ENCODE measurements around the gene TM9SF4.
A peak's percentile ranks its signal among the peaks of the same experiment; 100 is the strongest.
"Not testable (repeated sequence)": the region's sequence is repeated elsewhere in the genome, so short reads cannot be mapped to it uniquely, and the experiment has no call there.

Gene TM9SF4

GRCh38 chr20:32114305-32114960, 4.9 kb downstream of the TM9SF4 start:
- peak; percentile 2 for DNase-seq (ENCODE audit: low read depth)
- TF ChIP-seq, protein P1, sequence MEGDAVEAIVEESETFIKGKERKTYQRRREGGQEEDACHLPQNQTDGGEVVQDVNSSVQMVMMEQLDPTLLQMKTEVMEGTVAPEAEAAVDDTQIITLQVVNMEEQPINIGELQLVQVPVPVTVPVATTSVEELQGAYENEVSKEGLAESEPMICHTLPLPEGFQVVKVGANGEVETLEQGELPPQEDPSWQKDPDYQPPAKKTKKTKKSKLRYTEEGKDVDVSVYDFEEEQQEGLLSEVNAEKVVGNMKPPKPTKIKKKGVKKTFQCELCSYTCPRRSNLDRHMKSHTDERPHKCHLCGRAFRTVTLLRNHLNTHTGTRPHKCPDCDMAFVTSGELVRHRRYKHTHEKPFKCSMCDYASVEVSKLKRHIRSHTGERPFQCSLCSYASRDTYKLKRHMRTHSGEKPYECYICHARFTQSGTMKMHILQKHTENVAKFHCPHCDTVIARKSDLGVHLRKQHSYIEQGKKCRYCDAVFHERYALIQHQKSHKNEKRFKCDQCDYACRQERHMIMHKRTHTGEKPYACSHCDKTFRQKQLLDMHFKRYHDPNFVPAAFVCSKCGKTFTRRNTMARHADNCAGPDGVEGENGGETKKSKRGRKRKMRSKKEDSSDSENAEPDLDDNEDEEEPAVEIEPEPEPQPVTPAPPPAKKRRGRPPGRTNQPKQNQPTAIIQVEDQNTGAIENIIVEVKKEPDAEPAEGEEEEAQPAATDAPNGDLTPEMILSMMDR (IDR thresholded peaks at IDR 0.05; ENCODE audit: low read depth, low read length, missing control alignments) = no peak
- no peak overlapping the region for H3K4me3 ChIP-seq (ENCODE audit: low read depth, low read length)
- in situ Hi-C loops (cut with HindIII; ENCODE audit: low sequenced_read_pairs) = no loop called here

DNA sequence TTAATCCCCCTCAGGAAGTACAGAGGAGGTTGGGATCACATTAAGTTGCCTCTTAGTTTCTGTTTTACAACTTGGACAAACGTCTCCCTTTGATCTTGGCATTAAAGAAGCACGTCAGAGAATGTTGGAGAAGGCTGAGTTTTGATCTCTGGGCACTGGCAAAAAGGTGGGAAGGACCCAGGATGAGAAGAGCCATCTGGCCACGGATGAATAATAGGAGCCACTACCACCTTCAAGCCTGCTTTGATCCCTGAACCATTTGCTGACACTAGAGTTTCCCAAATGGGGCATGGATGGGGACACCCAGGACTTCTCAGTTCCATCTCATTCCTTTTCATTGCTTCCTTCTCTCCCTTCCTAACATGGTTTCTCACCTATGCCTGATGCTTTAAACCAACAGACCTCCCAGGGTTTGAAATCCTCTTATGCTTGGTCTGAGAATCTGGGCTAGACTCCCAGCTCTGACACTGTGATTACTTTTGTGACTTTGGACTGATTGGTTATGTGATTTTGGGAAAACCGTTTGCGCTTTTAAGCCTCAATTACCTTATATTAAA, 5.8 kb downstream of the TM9SF4 start:
- TF ChIP-seq, protein P1 (IDR thresholded peaks at IDR 0.05; ENCODE audit: low read depth, low read length, missing control alignments) = no peak

DNA sequence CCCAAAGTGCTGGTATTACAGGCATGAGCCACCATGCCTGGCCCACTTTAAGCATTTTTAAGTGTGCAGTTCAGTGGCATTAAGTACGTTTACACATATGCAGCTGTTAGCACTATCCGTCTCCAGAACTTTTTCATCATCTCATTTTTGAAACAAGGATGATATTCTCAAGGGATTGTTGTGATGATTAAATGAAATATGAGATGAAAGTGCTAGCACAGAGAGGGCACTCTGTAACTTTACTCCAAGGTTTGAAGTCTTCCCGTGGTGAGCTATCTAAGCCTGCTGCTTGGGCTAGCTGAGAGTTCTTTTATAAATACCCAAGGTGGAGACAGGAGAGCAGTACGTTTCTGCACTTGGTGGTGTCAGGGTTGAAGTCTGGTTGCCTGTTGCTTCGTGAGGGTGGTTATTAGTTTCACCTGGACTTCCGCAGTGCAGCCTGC, 6.6 kb downstream of the TM9SF4 start:
- DNase-seq (ENCODE audit: low read depth) = no peak

More for the DNA sequence above, 5.8 kb downstream of the TM9SF4 start:
- DNase-seq (ENCODE audit: low read depth) = no peak
- H3K4me3 ChIP-seq (ENCODE audit: low read depth, low read length) = no peak overlapping the region
- in situ Hi-C loops (cut with HindIII; ENCODE audit: low sequenced_read_pairs) = no loop called here

DNA sequence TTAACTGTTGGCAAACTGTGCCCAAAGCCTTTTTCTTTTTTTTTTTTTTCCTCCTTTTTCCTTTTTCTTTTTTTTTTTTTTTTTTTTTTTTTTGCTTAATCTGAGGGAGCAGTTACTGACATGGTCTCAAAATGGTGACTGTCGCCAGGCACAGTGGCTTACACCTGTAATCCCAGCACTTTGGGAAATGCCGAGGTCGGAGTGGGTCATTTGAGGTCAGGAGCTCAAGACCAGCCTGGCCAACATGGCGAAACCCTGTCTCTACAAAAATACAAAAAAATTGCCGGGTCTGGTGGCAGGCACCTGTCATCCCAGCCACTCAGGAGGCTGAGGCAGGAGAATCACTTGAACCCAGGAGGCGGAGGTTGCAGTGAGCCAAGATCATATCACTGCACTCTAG, 7.3 kb downstream of the TM9SF4 start:
- H3K4me3 ChIP-seq (ENCODE audit: low read depth, low read length); DNase-seq (ENCODE audit: low read depth); in situ Hi-C loops (cut with HindIII; ENCODE audit: low sequenced_read_pairs): not testable (repeated sequence)

More for the DNA sequence above, 6.6 kb downstream of the TM9SF4 start:
- H3K4me3 ChIP-seq (ENCODE audit: low read depth, low read length) = no peak overlapping the region
- in situ Hi-C loops (cut with HindIII; ENCODE audit: low sequenced_read_pairs) = no loop called here
- TF ChIP-seq, protein P1 (IDR thresholded peaks at IDR 0.05; ENCODE audit: low read depth, low read length, missing control alignments) = no peak

GRCh38 chr20:32118427-32118826, 8.9 kb downstream of the TM9SF4 start:
- in situ Hi-C loops (cut with HindIII; ENCODE audit: low sequenced_read_pairs); H3K4me3 ChIP-seq (ENCODE audit: low read depth, low read length); DNase-seq (ENCODE audit: low read depth): not testable (repeated sequence)

DNA sequence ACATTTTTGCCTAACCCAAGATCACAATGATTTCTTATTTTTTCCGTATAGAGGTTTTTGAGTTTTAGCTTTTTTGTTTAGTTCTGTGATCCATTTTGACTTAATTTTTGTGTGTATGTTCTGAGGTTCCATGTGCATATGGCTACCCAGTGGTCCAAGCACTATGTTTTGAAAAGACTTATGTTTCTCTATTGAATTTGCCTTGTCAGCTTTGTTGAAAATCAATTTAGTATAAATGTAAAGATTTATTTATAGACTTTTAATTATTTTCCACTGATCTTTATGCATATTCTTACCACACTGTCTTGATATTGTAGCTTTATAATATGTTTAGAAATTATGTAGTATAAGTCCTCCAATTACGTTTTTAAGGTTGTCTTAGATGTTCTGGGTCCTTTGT, 10.2 kb downstream of the TM9SF4 start:
- in situ Hi-C loops (cut with HindIII; ENCODE audit: low sequenced_read_pairs) = no loop called here
- no peak for DNase-seq (ENCODE audit: low read depth)
- TF ChIP-seq, protein P1 (IDR thresholded peaks at IDR 0.05; ENCODE audit: low read depth, low read length, missing control alignments) = no peak
- no peak overlapping the region for H3K4me3 ChIP-seq (ENCODE audit: low read depth, low read length)

DNA sequence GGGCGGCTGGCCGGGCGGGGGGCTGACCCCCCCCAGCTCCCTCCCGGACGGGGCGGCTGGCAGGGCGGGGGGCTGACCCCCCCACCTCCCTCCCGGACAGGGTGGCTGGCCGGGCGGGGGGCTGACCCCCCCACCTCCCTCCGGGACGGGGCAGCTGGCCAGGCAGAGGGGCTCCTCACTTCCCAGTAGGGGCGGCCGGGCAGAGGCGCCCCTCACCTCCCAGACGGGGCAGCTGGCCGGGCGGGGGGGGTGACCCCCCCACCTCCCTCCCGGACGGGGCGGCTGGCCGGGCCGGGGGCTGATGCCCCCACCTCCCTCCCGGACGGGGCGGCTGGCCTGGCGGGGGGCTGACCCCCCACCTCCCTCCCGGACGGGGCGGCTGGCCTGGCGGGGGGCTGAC, 12.4 kb downstream of the TM9SF4 start:
- H3K4me3 ChIP-seq (ENCODE audit: low read depth, low read length); in situ Hi-C loops (cut with HindIII; ENCODE audit: low sequenced_read_pairs): not testable (repeated sequence)

GRCh38 chr20:32123088-32123487, 13.6 kb downstream of the TM9SF4 start:
- in situ Hi-C loops (cut with HindIII; ENCODE audit: low sequenced_read_pairs) = no loop called here
- TF ChIP-seq, protein P1 (IDR thresholded peaks at IDR 0.05; ENCODE audit: low read depth, low read length, missing control alignments) = no peak

More for the DNA sequence above, 12.4 kb downstream of the TM9SF4 start:
- DNase-seq (ENCODE audit: low read depth) = not testable (repeated sequence)

More at GRCh38 chr20:32123088-32123487, 13.6 kb downstream of the TM9SF4 start:
- H3K4me3 ChIP-seq (ENCODE audit: low read depth, low read length) = no peak overlapping the region
- no peak for DNase-seq (ENCODE audit: low read depth)
